H9 (cell line): ENCODE measurements around the gene TXLNB. TPM values are rescaled to one million over a fixed set of nuclear protein-coding genes. Genes with fewer than 3 reads are reported as not detected.

Experiments
- DNase-seq: peaks from one replicate; pipeline ENCODE4 v3.0.0-alpha.2; 2017
- H2AFZ ChIP-seq: one replicate; pipeline ENCODE4 v1.6.1; 2013; ENCODE audit warnings: mild to moderate bottlenecking, low read length, control low read depth, moderate library complexity
- H2AK5ac ChIP-seq: 2 replicates; pipeline ENCODE4 v1.6.1; 2013; ENCODE audit warnings: low read length, control low read depth, mixed read lengths; ENCODE audit not compliant: insufficient read length
- H2BK120ac ChIP-seq: one replicate; pipeline ENCODE4 v1.6.1; 2013; ENCODE audit warnings: low read depth, mild to moderate bottlenecking, low read length, control low read depth, inconsistent platforms; ENCODE audit not compliant: poor library complexity, severe bottlenecking
- H2BK12ac ChIP-seq: 2 replicates; pipeline ENCODE4 v1.6.1; 2013; ENCODE audit warnings: low read length, control low read depth, mixed read lengths, low read depth; ENCODE audit not compliant: insufficient read length
- H2BK15ac ChIP-seq: 2 replicates; pipeline ENCODE4 v1.6.1; 2013; ENCODE audit warnings: low read depth, low read length, control low read depth
- H2BK20ac ChIP-seq: one replicate; pipeline ENCODE4 v1.6.1; 2013; ENCODE audit warnings: low read depth, mild to moderate bottlenecking, low read length, control low read depth, inconsistent platforms; ENCODE audit not compliant: poor library complexity, severe bottlenecking
- H2BK5ac ChIP-seq: 2 replicates; pipeline ENCODE4 v1.6.1; 2013; ENCODE audit warnings: low read length, control low read depth, mixed read lengths; ENCODE audit not compliant: insufficient read length
- H3K14ac ChIP-seq: 2 replicates; pipeline ENCODE4 v1.6.1; 2013; ENCODE audit warnings: low read length, control low read depth; ENCODE audit not compliant: insufficient read depth
- H3K18ac ChIP-seq: 2 replicates; pipeline ENCODE4 v1.6.1; 2013; ENCODE audit warnings: low read depth, mild to moderate bottlenecking, mixed read lengths, low read length, control low read depth; ENCODE audit not compliant: insufficient read length
- H3K23ac ChIP-seq: 2 replicates; pipeline ENCODE4 v1.6.1; 2013; ENCODE audit warnings: low read length, control low read depth, mixed read lengths, low read depth; ENCODE audit not compliant: insufficient read length
- H3K23me2 ChIP-seq: 2 replicates; pipeline ENCODE4 v1.6.1; 2013; ENCODE audit warnings: low read depth, mild to moderate bottlenecking, mixed read lengths, low read length, control low read depth; ENCODE audit not compliant: insufficient read length, poor library complexity, severe bottlenecking
- H3K27ac ChIP-seq: 2 replicates; pipeline ENCODE4 v1.5.1; 2013; ENCODE audit warnings: low read length, control low read depth, mixed read lengths, low read depth; ENCODE audit not compliant: insufficient read length
- H3K27me3 ChIP-seq: 2 replicates; pipeline ENCODE4 v1.6.1; 2013; ENCODE audit warnings: low read length, control low read depth, inconsistent platforms; ENCODE audit not compliant: insufficient read depth
- H3K4ac ChIP-seq: 2 replicates; pipeline ENCODE4 v1.6.1; 2013; ENCODE audit warnings: low read depth, mild to moderate bottlenecking, control low read depth, inconsistent platforms, low read length, moderate library complexity
- H3K4me1 ChIP-seq: 2 replicates; pipeline ENCODE4 v1.6.1; 2013; ENCODE audit warnings: low read length, control low read depth, inconsistent platforms; ENCODE audit not compliant: insufficient read depth
- H3K4me2 ChIP-seq: 2 replicates; pipeline ENCODE4 v1.6.1; 2013; ENCODE audit warnings: low read length, control low read depth, mixed read lengths; ENCODE audit not compliant: insufficient read length, insufficient read depth
- H3K56ac ChIP-seq: 2 replicates; pipeline ENCODE4 v1.6.1; 2013; ENCODE audit warnings: low read depth, mild to moderate bottlenecking, mixed read lengths, low read length, control low read depth; ENCODE audit not compliant: insufficient read length
- H3K79me1 ChIP-seq: 2 replicates; pipeline ENCODE4 v1.6.1; 2013; ENCODE audit warnings: low read depth, mild to moderate bottlenecking, moderate library complexity, low read length, control low read depth, inconsistent platforms; ENCODE audit not compliant: insufficient read depth, poor library complexity, severe bottlenecking
- H3K79me2 ChIP-seq: 2 replicates; pipeline ENCODE4 v1.6.1; 2013; ENCODE audit warnings: low read length, control low read depth, inconsistent platforms; ENCODE audit not compliant: insufficient read depth
- H3K9ac ChIP-seq: 2 replicates; pipeline ENCODE4 v1.6.1; 2013; ENCODE audit warnings: low read length, control low read depth, mixed read lengths; ENCODE audit not compliant: insufficient read length; ENCODE audit errors: extremely low read depth
- H3K9me3 ChIP-seq: one replicate; pipeline ENCODE4 v1.6.1; 2013; ENCODE audit warnings: low read depth, low read length, inconsistent platforms; ENCODE audit not compliant: control insufficient read depth
- H3T11ph ChIP-seq: one replicate; pipeline ENCODE4 v1.6.1; 2013; ENCODE audit warnings: mild to moderate bottlenecking, low read length, control low read depth, inconsistent platforms
- H4K20me1 ChIP-seq: one replicate; pipeline ENCODE4 v1.6.1; 2013; ENCODE audit not compliant: control insufficient read depth, insufficient read length, insufficient read depth
- H4K5ac ChIP-seq: 2 replicates; pipeline ENCODE4 v1.6.1; 2013; ENCODE audit warnings: low read depth, mild to moderate bottlenecking, mixed read lengths, low read length, control low read depth; ENCODE audit not compliant: insufficient read length
- H4K8ac ChIP-seq: replicated peaks from 2 replicates; pipeline ENCODE4 v1.6.1; 2013; ENCODE audit warnings: low read length, control low read depth, mixed read lengths, low read depth; ENCODE audit not compliant: insufficient read length
- H4K91ac ChIP-seq: 2 replicates; pipeline ENCODE4 v1.6.1; 2013; ENCODE audit warnings: low read depth, mild to moderate bottlenecking, moderate library complexity, mixed read lengths, low read length, control low read depth; ENCODE audit not compliant: insufficient read length
- H3K27ac Mint-ChIP-seq, 3 experiments: 2 replicates in 2 of 3; 3 replicates in 1 of 3; pipeline ENCODE4 v1.8.0; 2020 to 2021; ENCODE audit warnings: mixed read lengths in 3 of 3, mild to moderate bottlenecking in 1 of 3, moderate library complexity in 1 of 3
- H3K27me3 Mint-ChIP-seq: 2 replicates; pipeline ENCODE4 v1.8.0; 2021; ENCODE audit warnings: low read depth, mild to moderate bottlenecking, moderate library complexity, mixed read lengths
- H3K36me3 Mint-ChIP-seq, 3 experiments: 2 replicates in 2 of 3; 3 replicates in 1 of 3; pipeline ENCODE4 v1.8.0; 2020 to 2021; ENCODE audit warnings: low read depth in 3 of 3, mixed read lengths in 3 of 3; ENCODE audit not compliant: insufficient read depth in 1 of 3
- H3K4me1 Mint-ChIP-seq, 2 experiments: 2 replicates each; pipeline ENCODE4 v1.8.0; 2020; ENCODE audit warnings: mixed read lengths in 2 of 2
- H3K4me3 Mint-ChIP-seq, 2 experiments: 2 replicates in 1 of 2; 3 replicates in 1 of 2; pipeline ENCODE4 v1.8.0; 2020 to 2021; ENCODE audit warnings: mild to moderate bottlenecking in 2 of 2, mixed read lengths in 2 of 2, moderate library complexity in 1 of 2
- H3K9me3 Mint-ChIP-seq, 2 experiments: 2 replicates in 1 of 2; 3 replicates in 1 of 2; pipeline ENCODE4 v1.8.0; 2020; ENCODE audit warnings: mild to moderate bottlenecking in 2 of 2, mixed read lengths in 2 of 2, moderate library complexity in 1 of 2
- CTCF ChIP-seq: fragments of 200-600 bp; sonication (generic); conservative IDR thresholded peaks from 3 replicates; pipeline ENCODE4 v1.8.0; 2021; ENCODE audit warnings: antibody characterized with exemption, mild to moderate bottlenecking
- WGBS: extraction: QIAGEN DNeasy Blood & Tissue Kit; methylation state at CpG from one replicate; pipeline ENCODE4 v1.1.7; 2013; ENCODE audit warnings: missing lambda C conversion rate, low lambda C conversion rate, mixed read lengths; ENCODE audit not compliant: insufficient read length; ENCODE audit errors: extremely low coverage; 5-methylcytosine and 5-hydroxymethylcytosine counted together
- total RNA-seq: library from RNA; stranded (reverse); gene quantifications from 2 replicates; pipeline ENCODE4 v1.2.1, GENCODE V29; 2021

TXLNB gene
- total RNA-seq, 1 experiment from 2014 or later = 0.04 TPM

- H3K9me3 Mint-ChIP-seq = no peaks in the 10 kb centered on the region; a peak in 1 of 5 replicates
- TF ChIP-seq CTCF = no peak
- Histone ChIP-seq H3K9me3 (no peaks in the 10 kb centered on the region), H4K8ac (no peak overlapping the region), H4K91ac (no peak overlapping the region), H3K23me2 (no peaks in the 10 kb centered on the region), H2BK12ac (no peak overlapping the region), H2AK5ac (no peak overlapping the region), H2BK20ac (no peak overlapping the region), H2BK5ac (no peak overlapping the region), H3K56ac (no peak overlapping the region), H3K14ac (no peak overlapping the region), H3K18ac (no peak overlapping the region), H4K5ac (no peak overlapping the region), H3K23ac (no peak overlapping the region), H3K79me2 (no peaks in the 10 kb centered on the region), H4K20me1 (no peaks in the 10 kb centered on the region), H3K9ac (no peak overlapping the region), H3K27ac (no peak overlapping the region), H3T11ph (no peak overlapping the region), H3K79me1 (no peaks in the 10 kb centered on the region), H2AFZ (no peak overlapping the region), H3K4ac (no peak overlapping the region), H3K4me2 (no peak overlapping the region), H2BK15ac (no peak overlapping the region), H2BK120ac (no peak overlapping the region), H3K27me3 (no peaks in the 10 kb centered on the region), H3K4me1 (no peaks in the 10 kb centered on the region)
- no peaks in the 10 kb centered on the region for H3K27me3 Mint-ChIP-seq
- no peak overlapping the region for H3K4me3 Mint-ChIP-seq
- no peak overlapping the region for H3K27ac Mint-ChIP-seq
- WGBS = no CpG with 5 or more reads among the region's 9 CpGs
- no peak for DNase-seq
- H3K36me3 Mint-ChIP-seq = peaks cover 0 to 10% (median 0%) of the 10 kb centered on the region in 3 experiments; a peak in 2 of 7 replicates
- H3K4me1 Mint-ChIP-seq = peaks cover 16 to 18% of the 10 kb centered on the region in 2 experiments
Measured at GRCh38 chr6:139338795-139339194, 47.0 kb upstream of the TXLNB start.
